Stimulated activated CD4-positive, alpha-beta T cell treated with anti-CD3 and anti-CD28 coated beads, Interleukin-12 subunit alpha, Interleukin-12 subunit beta, amount 100 ng/mL, for 48 hours (primary cell): ENCODE results near the gene SERPINB8.
"Not testable (repeated sequence)": the region's sequence is repeated elsewhere in the genome, so short reads cannot be mapped to it uniquely, and the experiment has no call there.

ENCODE experiments used
- DNase-seq, 3 donors: peaks; one replicate each; pipeline ENCODE4 v3.0.0-alpha.2; 2020; ENCODE audit warnings: low read depth in 2 of 3, low spot score in 1 of 3

SERPINB8 gene

GRCh38 chr18:63969942-63970808, at the start of gene SERPINB8:
TSS of gene SERPINB8 (plus strand) at chr18:63970081. CDS start at chr18:63978309, 8,228 bp downstream.
- DNase-seq: peak; percentile 69 to 79 (median 72)

- DNase-seq: no peak
These were observed 47.8 kb upstream of the SERPINB8 start for GRCh38 chr18:63922049-63922448.

GRCh38 chr18:63924551-63924950, 45.3 kb upstream of the SERPINB8 start:
- no peak for DNase-seq

- no peak for DNase-seq
These were observed 41.5 kb upstream of the SERPINB8 start for GRCh38 chr18:63928331-63928730.

- not testable (repeated sequence) for DNase-seq
These were observed 40.5 kb upstream of the SERPINB8 start for GRCh38 chr18:63929369-63929768.

GRCh38 chr18:63930773-63931354, 39.0 kb upstream of the SERPINB8 start:
- no peak for DNase-seq

GRCh38 chr18:63936156-63936931, 33.5 kb upstream of the SERPINB8 start:
- peak; percentile 32 to 63 (median 38) for DNase-seq

- no peak for DNase-seq
These were observed 32.9 kb upstream of the SERPINB8 start for GRCh38 chr18:63936932-63937393.

- DNase-seq: no peak
These were observed 29.9 kb upstream of the SERPINB8 start for GRCh38 chr18:63940008-63940407.

GRCh38 chr18:63940543-63941050, 29.3 kb upstream of the SERPINB8 start:
- DNase-seq: not testable (repeated sequence)

GRCh38 chr18:63947051-63947790, 22.7 kb upstream of the SERPINB8 start:
- no peak for DNase-seq

GRCh38 chr18:63949068-63949737, 20.7 kb upstream of the SERPINB8 start, which contains the start of gene HMSD:
TSS of gene HMSD (plus strand) at chr18:63949301. CDS start at chr18:63953456, 4,155 bp downstream.
- DNase-seq: peak; percentile 49 to 73 (median 54)

- DNase-seq: no peak
These were observed 18.6 kb upstream of the SERPINB8 start for GRCh38 chr18:63951302-63951705.

- no peak for DNase-seq
These were observed 16.1 kb upstream of the SERPINB8 start for GRCh38 chr18:63953811-63954210.

- no peak for DNase-seq
These were observed 13.1 kb upstream of the SERPINB8 start for GRCh38 chr18:63956755-63957154.

GRCh38 chr18:63960891-63961290, 9.0 kb upstream of the SERPINB8 start:
- no peak for DNase-seq

GRCh38 chr18:63961435-63961980, 8.4 kb upstream of the SERPINB8 start:
- no peak for DNase-seq

GRCh38 chr18:63962137-63962536, 7.7 kb upstream of the SERPINB8 start:
- no peak for DNase-seq

- DNase-seq: peak in 1 of 3 donors; percentile 14
These were observed 6.1 kb upstream of the SERPINB8 start for GRCh38 chr18:63963615-63964256.
